HG03565 (cell line): ENCODE data around the gene TMEM187.

ENCODE experiments used
- ATAC-seq: cut with Tn5 transposase; IDR thresholded peaks from one replicate; pipeline ENCODE4 v1.9.1; 2021; ENCODE audit warnings: mild to moderate bottlenecking, moderate library complexity; ENCODE audit not compliant: unreplicated experiment

TMEM187 gene

DNA sequence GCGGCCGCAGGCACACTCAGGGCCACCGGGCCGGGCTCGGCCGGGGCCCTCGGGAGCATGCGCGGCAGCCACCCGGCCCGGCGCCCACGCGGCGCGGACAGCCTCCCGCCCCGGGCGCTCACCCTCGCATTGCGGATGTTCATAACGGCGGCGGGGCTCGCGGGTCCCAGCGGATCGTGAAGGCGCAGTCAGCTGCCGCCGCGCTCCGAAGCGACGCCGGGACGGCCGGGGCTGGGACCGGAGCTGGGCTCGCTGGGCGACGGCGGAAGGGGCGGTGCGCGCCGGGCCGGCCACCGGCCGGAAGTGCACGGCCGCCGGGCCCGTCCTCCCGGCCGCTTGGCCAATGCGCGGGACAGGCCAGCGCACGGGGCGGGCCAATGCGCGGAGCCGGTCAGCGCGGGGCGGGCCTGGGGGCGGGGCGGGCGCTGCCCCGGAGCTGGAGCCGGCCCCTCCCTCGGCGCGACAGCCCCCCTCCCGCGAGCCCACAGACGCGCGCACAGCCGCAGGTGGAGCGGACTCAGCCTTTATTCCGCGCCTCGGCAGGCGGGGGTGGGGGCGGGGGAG lies 37.7 kb upstream of the TMEM187 start, which contains the start of gene NAA10:
TSS of gene NAA10 (minus strand) at position 276 of the 564 bp plus-strand sequence. CDS start at position 143, 133 bp downstream.
- peak; percentile 69 for ATAC-seq

DNA sequence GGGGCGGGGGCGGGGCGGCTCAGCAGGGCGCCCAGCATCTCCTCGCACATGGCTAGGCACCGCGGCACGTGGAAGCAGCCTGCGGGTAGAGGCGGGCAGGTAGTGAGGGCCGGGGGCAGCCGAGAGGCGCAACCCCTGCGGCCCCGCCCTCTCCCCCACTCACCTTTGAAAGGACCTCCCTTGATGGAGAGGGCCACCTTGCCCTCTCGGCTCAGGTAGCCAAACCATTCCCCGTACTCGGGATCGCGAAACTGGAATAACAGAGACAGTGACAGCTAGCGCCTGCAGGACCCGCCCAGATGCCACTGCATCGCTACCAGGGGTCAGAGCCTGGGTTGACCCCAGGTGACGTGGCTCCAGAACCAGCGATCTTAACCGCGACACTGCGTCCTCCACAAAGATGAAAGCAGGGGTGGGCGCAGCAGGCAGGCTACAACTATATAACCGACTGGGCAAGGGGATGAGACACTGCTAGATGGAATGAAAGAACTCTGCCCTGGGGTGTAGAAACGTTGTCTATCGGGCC lies 37.2 kb upstream of the TMEM187 start:
- no peak for ATAC-seq

- ATAC-seq, result no peak
These were observed 35.5 kb upstream of the TMEM187 start for GRCh38 chrX:153937056-153937455.

DNA sequence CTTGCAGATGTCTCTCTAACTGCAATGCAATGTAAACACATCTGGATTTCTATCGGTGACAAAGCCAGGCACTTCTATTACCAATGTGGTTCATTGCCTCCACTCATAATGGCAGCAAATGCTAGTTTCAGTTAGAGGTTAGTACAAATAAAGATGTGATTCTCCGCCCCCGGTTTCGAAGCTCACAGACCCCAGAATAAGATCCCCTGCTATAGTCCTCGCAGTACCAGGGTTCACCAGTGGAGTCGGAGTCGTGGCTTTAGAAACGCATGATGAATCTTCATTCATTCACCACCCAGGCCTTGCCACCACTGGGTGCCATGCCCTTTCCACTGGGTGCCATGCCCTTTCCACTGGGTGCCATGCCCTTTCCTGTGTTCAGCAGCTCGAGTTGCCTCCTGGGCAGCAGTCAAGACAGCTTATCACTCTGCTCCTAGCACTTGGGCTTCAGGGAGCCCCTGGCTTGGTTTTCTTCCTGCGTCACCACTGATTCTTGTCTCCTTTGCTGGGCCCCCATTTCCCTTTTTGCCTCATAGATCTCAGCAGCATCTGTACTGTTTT lies 34.2 kb upstream of the TMEM187 start:
- no peak for ATAC-seq

- ATAC-seq, result no peak
These were observed 33.0 kb upstream of the TMEM187 start for GRCh38 chrX:153939573-153939972.

DNA sequence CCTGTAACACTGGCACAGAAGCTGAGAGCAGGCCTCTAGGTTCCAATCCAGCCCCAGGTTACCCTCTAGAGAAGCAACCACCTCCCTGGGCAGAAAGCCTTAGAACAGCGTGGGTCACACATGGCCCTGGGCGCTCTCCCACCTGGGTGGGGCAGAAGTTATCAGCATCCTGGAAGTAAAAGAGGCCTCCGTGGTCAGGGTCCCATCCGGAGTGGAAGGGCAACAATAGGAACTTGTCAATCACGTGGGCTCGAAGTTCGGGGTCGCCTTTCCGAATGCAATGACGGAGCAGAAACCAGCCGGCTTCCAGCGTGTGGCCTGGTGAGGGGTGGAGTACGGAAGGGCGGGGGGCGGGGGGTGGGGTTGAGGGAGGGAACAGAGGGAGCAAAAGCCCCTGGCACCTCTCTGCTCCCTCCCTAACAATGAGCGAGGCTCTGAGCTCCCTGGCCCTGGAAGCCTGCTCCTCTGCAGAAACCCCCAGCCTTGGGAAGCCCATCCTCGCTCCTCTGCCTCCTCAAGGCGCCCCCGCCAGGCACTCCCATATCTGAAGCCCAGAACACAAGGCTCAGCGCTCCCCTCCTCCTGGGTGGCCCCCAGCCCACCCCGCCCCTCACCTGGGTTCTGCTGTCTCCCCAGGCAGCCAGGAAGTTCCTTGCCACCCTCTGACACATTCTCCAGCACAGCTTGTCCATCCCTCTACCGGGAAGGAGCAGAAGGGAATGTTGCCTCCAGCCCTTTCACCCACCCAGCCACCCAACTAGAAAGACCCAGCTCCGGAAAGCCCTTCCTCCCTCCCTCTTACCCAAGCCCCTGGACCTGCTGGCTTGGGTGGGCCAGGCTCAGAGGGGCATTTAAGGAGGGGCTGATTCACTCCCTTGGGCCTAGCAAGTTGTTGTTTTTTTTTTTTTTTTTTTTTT lies 31.0 kb upstream of the TMEM187 start:
- ATAC-seq, result no peak

DNA sequence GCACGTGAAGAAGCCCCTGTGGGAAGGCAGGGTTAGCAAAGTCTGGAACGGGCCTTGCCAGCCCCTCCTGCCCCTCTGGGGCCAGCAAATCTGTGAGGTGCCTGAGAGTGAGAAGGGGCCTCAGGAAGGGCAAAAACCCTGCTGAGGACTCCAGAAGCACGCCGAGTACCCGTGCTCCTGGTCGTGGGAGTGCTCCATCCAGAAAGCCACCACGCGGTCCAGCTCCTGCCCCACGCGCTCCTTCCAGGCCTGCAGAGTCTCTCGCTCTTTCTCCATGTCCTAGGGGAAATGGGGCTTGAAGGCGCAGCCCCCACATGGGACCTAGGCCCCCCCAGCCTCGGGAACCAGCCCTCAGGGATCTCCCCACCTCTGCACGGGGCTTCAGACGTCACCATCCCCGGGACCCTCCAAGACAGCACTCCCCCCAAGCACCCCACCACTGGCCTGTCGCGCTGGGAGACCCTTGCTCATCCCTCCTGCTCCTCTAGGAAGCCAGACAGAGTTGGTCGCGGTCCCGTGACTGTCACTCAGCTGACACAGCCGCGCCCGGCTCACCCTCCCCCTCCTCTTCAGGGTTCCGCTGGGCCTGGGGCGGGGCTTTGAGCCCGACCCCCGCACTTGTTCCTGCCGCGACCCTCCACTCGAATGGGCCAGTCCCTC lies 28.3 kb upstream of the TMEM187 start, which contains the start of gene RENBP:
TSS of gene RENBP (minus strand) at position 504 of the 660 bp plus-strand sequence. CDS start at position 471, 33 bp downstream.
- ATAC-seq, result no peak

- no peak for ATAC-seq
These were observed 27.8 kb upstream of the TMEM187 start for GRCh38 chrX:153944800-153945150.

- ATAC-seq, result no peak
These were observed 26.3 kb upstream of the TMEM187 start for GRCh38 chrX:153945956-153946943.

GRCh38 chrX:153947009-153947769 lies 25.4 kb upstream of the TMEM187 start:
- ATAC-seq, result peak; percentile 45

DNA sequence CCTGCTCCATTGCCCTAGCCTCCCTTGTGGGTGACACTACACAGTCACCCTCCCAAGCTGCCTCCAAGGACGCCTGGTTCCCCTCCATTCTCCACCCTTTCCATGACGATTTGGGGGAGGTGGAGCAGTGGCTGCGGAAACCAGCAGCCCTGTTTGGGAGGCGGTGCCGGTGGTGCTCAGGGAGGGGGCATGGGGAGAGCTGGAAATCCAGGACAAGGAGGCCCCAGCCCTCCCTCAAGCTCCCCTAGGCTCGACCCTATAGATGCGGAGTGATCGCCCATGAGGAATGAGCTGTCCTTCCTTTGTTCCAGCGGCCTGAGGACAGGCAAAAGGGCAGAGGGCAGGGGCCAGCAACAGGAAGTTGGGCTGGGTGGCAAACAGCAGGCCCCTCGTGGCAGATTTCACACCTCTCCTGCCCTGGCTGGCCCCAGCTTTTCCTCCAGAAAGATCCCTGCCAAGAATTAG lies 24.5 kb upstream of the TMEM187 start:
- no peak for ATAC-seq

- no peak for ATAC-seq
These were observed 23.4 kb upstream of the TMEM187 start for GRCh38 chrX:153948847-153949805.

DNA sequence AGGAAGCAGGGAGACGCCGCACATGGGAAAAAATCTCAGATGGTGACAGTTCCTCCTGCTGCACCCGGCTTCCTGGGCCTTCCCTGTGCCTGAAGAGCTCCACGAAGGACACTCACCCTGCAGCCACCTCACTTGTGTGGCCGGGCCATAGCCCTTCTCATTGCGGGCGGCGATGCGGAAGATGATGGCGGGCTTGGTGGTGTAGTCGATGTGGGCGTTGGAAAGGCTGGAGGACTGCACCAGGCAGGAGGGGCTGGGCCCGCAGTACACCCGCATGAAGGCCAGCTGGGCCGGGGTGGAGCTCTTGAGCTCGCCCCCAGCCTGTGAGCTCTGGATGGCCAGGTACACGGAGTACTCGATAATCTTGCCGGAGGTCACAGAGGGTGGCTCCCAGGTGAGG lies 22.4 kb upstream of the TMEM187 start:
- ATAC-seq, result no peak

GRCh38 chrX:153951683-153952372 lies 20.7 kb upstream of the TMEM187 start:
- no peak for ATAC-seq

DNA sequence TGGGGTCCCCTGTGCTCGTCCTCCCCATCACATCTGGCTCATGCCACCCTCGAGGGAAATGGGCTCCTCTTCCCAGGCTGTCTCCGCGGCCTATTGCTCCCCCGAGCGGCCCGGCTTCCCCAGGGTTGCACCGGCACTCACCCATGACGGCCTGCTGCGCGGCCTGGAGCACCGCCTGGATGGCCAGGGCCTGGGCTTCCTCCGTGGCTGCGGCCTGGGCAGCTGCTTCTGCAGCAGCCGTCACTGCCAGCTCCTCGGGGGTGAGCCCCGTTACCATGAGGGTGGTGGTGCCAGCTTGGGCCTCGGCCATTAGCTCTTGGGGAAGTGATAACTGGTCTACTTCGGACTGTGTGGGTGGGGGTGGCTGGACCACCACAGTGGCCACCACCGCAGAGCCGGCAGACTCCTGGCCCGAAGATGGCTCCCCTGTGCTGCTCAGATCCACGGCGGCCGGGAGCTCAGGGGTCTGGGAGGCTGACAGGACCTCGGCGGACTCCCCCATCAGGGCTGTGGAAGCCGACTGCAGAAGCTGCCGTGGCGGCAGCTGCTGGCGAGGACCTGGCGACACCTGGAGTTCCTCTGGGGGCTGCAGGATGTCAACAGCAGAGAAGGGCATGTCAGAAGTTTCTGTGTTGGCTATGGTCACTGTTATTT lies 20.1 kb upstream of the TMEM187 start:
- no peak for ATAC-seq

DNA sequence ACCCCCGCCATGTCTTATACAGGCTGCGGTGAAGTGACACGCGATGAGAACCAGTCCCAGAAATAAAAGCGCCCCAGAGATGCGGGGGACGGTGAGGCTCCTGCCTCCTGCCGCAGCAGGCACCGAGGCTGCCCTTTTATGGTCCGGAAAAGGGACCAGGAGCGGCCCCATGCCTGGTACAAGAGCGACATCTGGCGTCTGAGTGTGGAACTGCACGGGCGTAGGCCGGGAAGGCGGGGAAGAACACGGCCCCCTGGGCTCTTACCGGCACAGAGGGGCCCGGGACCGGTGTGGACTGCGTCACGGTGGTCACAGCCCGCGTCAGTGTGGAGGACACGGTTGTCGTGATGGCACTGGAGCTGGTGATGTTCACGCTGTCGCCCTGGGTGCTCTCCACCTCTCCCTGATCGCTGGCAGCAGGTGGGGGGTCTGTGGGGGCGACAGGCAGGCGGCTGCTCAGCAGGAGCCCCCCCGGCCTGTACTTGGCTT lies 19.2 kb upstream of the TMEM187 start:
- no peak for ATAC-seq
